ENCODE measurements around the gene PPIE.

DNA sequence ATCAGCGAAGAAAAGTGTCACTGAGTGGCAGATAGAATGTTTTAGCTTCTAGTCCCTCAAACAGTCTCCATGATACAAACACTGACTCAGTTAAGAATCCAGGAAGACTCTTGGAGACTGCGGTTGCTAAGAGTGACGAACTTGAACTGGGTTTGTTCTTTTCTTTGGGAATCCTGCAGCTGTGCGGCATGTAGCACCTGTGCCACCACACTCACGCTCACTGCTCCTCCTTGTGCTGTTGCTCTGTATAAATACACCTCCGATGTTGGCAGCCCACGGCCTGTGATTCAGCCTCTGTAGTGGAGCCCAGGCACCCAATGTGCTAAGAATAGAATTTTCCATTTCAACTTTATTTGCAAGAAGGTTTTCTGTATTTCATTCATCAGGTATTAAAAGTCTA lies 5.5 kb upstream of the PPIE start:
- TF ChIP-seq, protein P1, sequence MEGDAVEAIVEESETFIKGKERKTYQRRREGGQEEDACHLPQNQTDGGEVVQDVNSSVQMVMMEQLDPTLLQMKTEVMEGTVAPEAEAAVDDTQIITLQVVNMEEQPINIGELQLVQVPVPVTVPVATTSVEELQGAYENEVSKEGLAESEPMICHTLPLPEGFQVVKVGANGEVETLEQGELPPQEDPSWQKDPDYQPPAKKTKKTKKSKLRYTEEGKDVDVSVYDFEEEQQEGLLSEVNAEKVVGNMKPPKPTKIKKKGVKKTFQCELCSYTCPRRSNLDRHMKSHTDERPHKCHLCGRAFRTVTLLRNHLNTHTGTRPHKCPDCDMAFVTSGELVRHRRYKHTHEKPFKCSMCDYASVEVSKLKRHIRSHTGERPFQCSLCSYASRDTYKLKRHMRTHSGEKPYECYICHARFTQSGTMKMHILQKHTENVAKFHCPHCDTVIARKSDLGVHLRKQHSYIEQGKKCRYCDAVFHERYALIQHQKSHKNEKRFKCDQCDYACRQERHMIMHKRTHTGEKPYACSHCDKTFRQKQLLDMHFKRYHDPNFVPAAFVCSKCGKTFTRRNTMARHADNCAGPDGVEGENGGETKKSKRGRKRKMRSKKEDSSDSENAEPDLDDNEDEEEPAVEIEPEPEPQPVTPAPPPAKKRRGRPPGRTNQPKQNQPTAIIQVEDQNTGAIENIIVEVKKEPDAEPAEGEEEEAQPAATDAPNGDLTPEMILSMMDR (IDR thresholded peaks at IDR 0.05), result no peak
- TF ChIP-seq EZH2 (IDR thresholded peaks at IDR 0.05; ENCODE audit: borderline replicate concordance, insufficient read depth, low read depth, low read length, poor library complexity, severe bottlenecking), result no peak

Measured in B cell (primary cell).